Activated B cell treated with CpG ODN at 0.5 μM for 24 hours (primary cell): ENCODE measurements around the gene CBLN1. TPM values are rescaled to one million over a fixed set of nuclear protein-coding genes. Genes with fewer than 3 reads are reported as not detected.
"Not testable (repeated sequence)": the region's sequence is repeated elsewhere in the genome, so short reads cannot be mapped to it uniquely, and the experiment has no call there.

Experiments used
- ATAC-seq: fragments of 200-7000 bp; cut with Tn5 transposase; one replicate; pipeline ENCODE4 v1.10.0; 2021; ENCODE audit warnings: low read depth, mild to moderate bottlenecking, moderate library complexity
- CTCF ChIA-PET: fragments of 350-600 bp; sonication (Branson Sonifier 250); formaldehyde crosslinking; loops from one replicate; lab custom pipeline; 2021; ENCODE audit warnings: antibody characterized with exemption; lab: Charles Lee
- POLR2A ChIA-PET: fragments of 350-600 bp; sonication (Branson Sonifier 250); formaldehyde crosslinking; loops from one replicate; lab custom pipeline; 2021; ENCODE audit warnings: antibody characterized with exemption; lab: Charles Lee
- DNase-seq: peaks from one replicate; pipeline ENCODE4 v3.0.0; 2022
- H3K27ac Mint-ChIP-seq: one replicate; pipeline ENCODE4 v1.8.0; 2020; ENCODE audit warnings: mixed read lengths
- H3K27me3 Mint-ChIP-seq: one replicate; pipeline ENCODE4 v1.8.0; 2021; ENCODE audit warnings: mixed read lengths
- H3K36me3 Mint-ChIP-seq: one replicate; pipeline ENCODE4 v1.8.0; 2021; ENCODE audit warnings: low read depth, mixed read lengths
- H3K4me1 Mint-ChIP-seq: one replicate; pipeline ENCODE4 v1.8.0; 2021; ENCODE audit warnings: mixed read lengths
- H3K4me3 Mint-ChIP-seq: one replicate; pipeline ENCODE4 v1.8.0; 2020; ENCODE audit warnings: mild to moderate bottlenecking, mixed read lengths
- H3K9me3 Mint-ChIP-seq: one replicate; pipeline ENCODE4 v1.8.0; 2020; ENCODE audit warnings: mixed read lengths
- intact Hi-C: fragments of 100-400 bp; cut with micrococcal nuclease; formaldehyde crosslinking; loops from one replicate; pipeline ENCODE4 v1.15.1; 2024
- total RNA-seq: library from RNA; stranded (reverse); gene quantifications from 2 replicates; pipeline ENCODE4 v1.2.3, GENCODE V29; 2022
- TF ChIP-seq, protein P1 (sequence below): fragments of 200-600 bp; IDR thresholded peaks from one replicate; pipeline ENCODE4 v1.8.0; 2022; ENCODE audit warnings: antibody characterized with exemption, mild to moderate bottlenecking

Gene CBLN1
- total RNA-seq, 1 donor from 2014 or later, result not detected

DNA sequence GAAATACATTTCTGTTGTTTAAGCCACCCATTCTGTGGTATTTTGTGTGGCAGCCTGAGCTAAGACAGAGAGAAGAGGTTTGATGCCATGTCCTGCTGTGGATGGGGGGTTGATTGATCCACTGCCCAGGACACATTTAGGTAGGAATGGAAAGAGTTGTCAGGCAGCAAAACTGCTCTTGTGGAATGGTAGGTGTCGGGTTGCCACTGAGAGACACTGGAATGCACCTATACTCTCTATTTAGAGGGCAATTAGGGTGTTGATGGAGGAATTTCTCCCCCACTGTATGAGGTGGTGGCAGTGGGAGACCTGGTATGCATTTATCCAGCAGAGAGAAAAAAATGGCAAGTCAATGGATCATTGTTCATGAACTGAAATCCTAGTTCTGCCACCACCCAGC is 30.9 kb downstream of the CBLN1 start:
- H3K4me1 Mint-ChIP-seq, result no peaks in the 10 kb centered on the region
- no peak for ATAC-seq
- H3K36me3 Mint-ChIP-seq, result no peaks in the 10 kb centered on the region
- CTCF ChIA-PET, result no interaction called here
- POLR2A ChIA-PET, result no interaction called here
- peaks cover 23% of the 10 kb centered on the region for H3K27me3 Mint-ChIP-seq
- H3K9me3 Mint-ChIP-seq, result peaks cover 3% of the 10 kb centered on the region
- TF ChIP-seq, protein P1, sequence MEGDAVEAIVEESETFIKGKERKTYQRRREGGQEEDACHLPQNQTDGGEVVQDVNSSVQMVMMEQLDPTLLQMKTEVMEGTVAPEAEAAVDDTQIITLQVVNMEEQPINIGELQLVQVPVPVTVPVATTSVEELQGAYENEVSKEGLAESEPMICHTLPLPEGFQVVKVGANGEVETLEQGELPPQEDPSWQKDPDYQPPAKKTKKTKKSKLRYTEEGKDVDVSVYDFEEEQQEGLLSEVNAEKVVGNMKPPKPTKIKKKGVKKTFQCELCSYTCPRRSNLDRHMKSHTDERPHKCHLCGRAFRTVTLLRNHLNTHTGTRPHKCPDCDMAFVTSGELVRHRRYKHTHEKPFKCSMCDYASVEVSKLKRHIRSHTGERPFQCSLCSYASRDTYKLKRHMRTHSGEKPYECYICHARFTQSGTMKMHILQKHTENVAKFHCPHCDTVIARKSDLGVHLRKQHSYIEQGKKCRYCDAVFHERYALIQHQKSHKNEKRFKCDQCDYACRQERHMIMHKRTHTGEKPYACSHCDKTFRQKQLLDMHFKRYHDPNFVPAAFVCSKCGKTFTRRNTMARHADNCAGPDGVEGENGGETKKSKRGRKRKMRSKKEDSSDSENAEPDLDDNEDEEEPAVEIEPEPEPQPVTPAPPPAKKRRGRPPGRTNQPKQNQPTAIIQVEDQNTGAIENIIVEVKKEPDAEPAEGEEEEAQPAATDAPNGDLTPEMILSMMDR, result no peak
- no peak overlapping the region for H3K4me3 Mint-ChIP-seq
- intact Hi-C loops, result no loop called here
- H3K27ac Mint-ChIP-seq, result no peak overlapping the region
- DNase-seq, result no peak

DNA sequence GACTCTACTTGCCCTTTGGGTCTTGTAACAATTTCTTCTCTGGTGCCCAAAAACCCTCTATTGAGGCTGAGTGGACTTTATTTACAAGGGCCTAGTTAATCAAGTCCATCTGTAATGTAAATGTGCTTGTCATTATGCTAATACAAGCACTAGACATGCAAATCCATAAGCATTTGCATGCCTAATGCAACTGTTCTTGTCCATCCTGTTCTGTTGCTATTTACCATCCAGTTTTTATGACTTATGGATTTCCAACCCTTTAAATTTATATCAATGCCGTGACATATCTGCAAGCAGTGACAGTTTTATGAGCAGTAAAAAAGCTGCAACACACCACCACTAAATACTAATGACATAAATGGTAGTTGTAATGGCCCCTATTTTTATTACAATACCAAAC is 33.4 kb downstream of the CBLN1 start:
- Mint-ChIP-seq H3K4me3 (no peak overlapping the region), H3K4me1 (no peaks in the 10 kb centered on the region), H3K27me3 (peaks cover 12% of the 10 kb centered on the region), H3K9me3 (no peaks in the 10 kb centered on the region), H3K27ac (no peak overlapping the region), H3K36me3 (no peaks in the 10 kb centered on the region)
- ATAC-seq, result no peak
- POLR2A ChIA-PET, result no interaction called here
- no peak for DNase-seq
- TF ChIP-seq, protein P1, result no peak
- CTCF ChIA-PET, result no interaction called here
- intact Hi-C loops, result no loop called here

DNA sequence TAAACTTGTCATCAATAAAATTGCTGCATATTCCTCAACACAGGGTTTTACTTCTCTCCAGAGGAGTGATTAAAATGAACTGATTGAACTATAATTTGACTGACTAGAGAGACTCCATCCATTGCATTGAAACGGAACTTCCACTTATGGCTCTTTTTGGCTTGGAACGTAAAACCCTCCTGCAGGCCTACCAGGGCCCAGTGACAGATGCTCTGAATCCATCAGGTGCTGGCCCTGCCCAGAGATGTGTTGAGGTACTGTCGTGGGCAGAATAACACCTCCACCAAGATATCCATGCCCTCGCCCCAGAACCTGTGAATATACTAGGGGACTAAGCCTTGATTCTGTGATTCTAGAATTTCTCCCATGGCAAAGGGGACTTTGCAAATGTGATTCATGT is 45.4 kb downstream of the CBLN1 start:
- intact Hi-C loops, result no loop called here
- ATAC-seq (no peak), DNase-seq (no peak)
- Mint-ChIP-seq H3K36me3 (no peaks in the 10 kb centered on the region), H3K4me1 (no peaks in the 10 kb centered on the region), H3K27ac (no peak overlapping the region), H3K27me3 (no peaks in the 10 kb centered on the region), H3K9me3 (no peaks in the 10 kb centered on the region), H3K4me3 (no peak overlapping the region)
- ChIA-PET CTCF (no interaction called here), POLR2A (no interaction called here)
- TF ChIP-seq, protein P1, result no peak

DNA sequence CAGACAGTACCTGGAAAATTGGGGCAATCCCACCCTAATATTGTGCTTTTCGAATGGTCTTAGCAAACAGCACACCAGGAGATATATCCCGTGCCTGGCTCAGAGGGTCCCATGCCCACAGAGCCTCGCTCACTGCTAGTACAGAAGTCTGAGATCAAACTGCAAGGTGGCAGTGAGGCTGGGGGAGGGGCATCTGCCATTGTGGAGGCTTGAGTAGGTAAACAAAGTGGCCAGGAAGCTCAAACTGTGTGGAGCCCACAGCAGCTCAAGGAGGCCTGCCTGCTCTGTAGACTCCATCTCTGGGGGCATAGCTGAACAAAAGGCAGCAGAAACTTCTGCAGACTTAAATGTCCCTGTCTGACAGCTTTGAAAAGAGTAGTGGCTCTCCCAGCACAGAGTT is 53.3 kb downstream of the CBLN1 start:
- H3K4me1 Mint-ChIP-seq, H3K36me3 Mint-ChIP-seq, intact Hi-C loops, CTCF ChIA-PET, H3K27me3 Mint-ChIP-seq, ATAC-seq, H3K9me3 Mint-ChIP-seq, H3K27ac Mint-ChIP-seq, DNase-seq, H3K4me3 Mint-ChIP-seq, POLR2A ChIA-PET: not testable (repeated sequence)

Other genes starting within 250 kb of the CBLN1 start
- not detected in 2 replicates for gene C16orf78, start 92.0 kb upstream of the CBLN1 start, total RNA-seq